Measurements from ENCODE around the gene LSS.
"Not testable (repeated sequence)": the region's sequence is repeated elsewhere in the genome, so short reads cannot be mapped to it uniquely, and the experiment has no call there.

Gene LSS

GRCh38 chr21:46184625-46185555 lies 43.7 kb downstream of the LSS start:
- Mint-ChIP-seq H3K27me3 (no peaks in the 10 kb centered on the region), H3K36me3 (peaks cover 3 to 12% of the 10 kb centered on the region in 2 donors), H3K27ac (peak overlapping the region; percentile 91), H3K9me3 (no peaks in the 10 kb centered on the region), H3K4me1 (peaks cover 2 to 11% of the 10 kb centered on the region in 2 donors), H3K4me3 (peak overlapping the region; percentile 84 to 94)
- DNase-seq (peak; percentile 75), ATAC-seq (replicated peaks) (peak; percentile 81 to 82)

- H3K27me3 Mint-ChIP-seq, result no peaks in the 10 kb centered on the region
- peaks cover 0 to 10% of the 10 kb centered on the region in 2 donors for H3K36me3 Mint-ChIP-seq
- H3K4me3 Mint-ChIP-seq, result peak within 1 kb of the TSS; percentile 88 to 94
- no peaks in the 10 kb centered on the region for H3K9me3 Mint-ChIP-seq
- DNase-seq (peak; percentile 50), ATAC-seq (replicated peaks) (peak; percentile 79 to 80)
- H3K27ac Mint-ChIP-seq, result peak within 1 kb of the TSS; percentile 91
- peaks cover 2 to 11% of the 10 kb centered on the region in 2 donors for H3K4me1 Mint-ChIP-seq
Observed at GRCh38 chr21:46183910-46184624, 44.5 kb downstream of the LSS start, which contains the start of gene SPATC1L. SPATC1L (minus strand) TSS chr21:46184459; CDS start chr21:46182816, 1,643 bp downstream.

- H3K36me3 Mint-ChIP-seq; H3K27me3 Mint-ChIP-seq; H3K9me3 Mint-ChIP-seq; ATAC-seq (replicated peaks); DNase-seq: not testable (repeated sequence)
- Mint-ChIP-seq H3K27ac (peak overlapping the region; percentile 62), H3K4me3 (peak overlapping the region; percentile 80 to 88), H3K4me1 (peaks cover 2 to 11% of the 10 kb centered on the region in 2 donors)
Observed at GRCh38 chr21:46183337-46183909, 45.2 kb downstream of the LSS start.

GRCh38 chr21:46182548-46183336 lies 45.8 kb downstream of the LSS start:
- Mint-ChIP-seq H3K4me1 (peaks cover 2 to 11% of the 10 kb centered on the region in 2 donors), H3K36me3 (peaks cover under 1 to 2% of the 10 kb centered on the region in 2 donors), H3K9me3 (peaks cover 0 to under 1% of the 10 kb centered on the region in 2 donors), H3K27ac (peak overlapping the region; percentile 62), H3K4me3 (peak overlapping the region; percentile 68 to 80), H3K27me3 (no peaks in the 10 kb centered on the region)
- ATAC-seq (replicated peaks) (no peak), DNase-seq (no peak)

GRCh38 chr21:46181953-46182547 lies 46.5 kb downstream of the LSS start:
- Mint-ChIP-seq H3K27me3 (no peaks in the 10 kb centered on the region), H3K4me1 (peaks cover 2 to 11% of the 10 kb centered on the region in 2 donors)

GRCh38 chr21:46181436-46181835 lies 47.1 kb downstream of the LSS start:
- H3K27ac Mint-ChIP-seq, result no peak overlapping the region
- H3K4me3 Mint-ChIP-seq, result no peak overlapping the region
- H3K27me3 Mint-ChIP-seq, result no peaks in the 10 kb centered on the region
- ATAC-seq (replicated peaks), result no peak
- H3K36me3 Mint-ChIP-seq, result peaks cover 3 to 4% of the 10 kb centered on the region in 2 donors
- H3K4me1 Mint-ChIP-seq, result peaks cover 2 to 11% of the 10 kb centered on the region in 2 donors
- peaks cover 7 to 8% of the 10 kb centered on the region in 2 donors for H3K9me3 Mint-ChIP-seq
- no peak for DNase-seq

More at GRCh38 chr21:46181953-46182547, 46.5 kb downstream of the LSS start:
- DNase-seq (no peak), ATAC-seq (replicated peaks) (no peak)
- Mint-ChIP-seq H3K36me3 (peaks cover 3 to 4% of the 10 kb centered on the region in 2 donors), H3K27ac (no peak overlapping the region), H3K4me3 (no peak overlapping the region), H3K9me3 (peaks cover under 1 to 3% of the 10 kb centered on the region in 2 donors)

GRCh38 chr21:46180778-46181391 lies 47.7 kb downstream of the LSS start:
- Mint-ChIP-seq H3K36me3 (peaks cover 4% of the 10 kb centered on the region in 2 donors), H3K9me3 (peaks cover 12% of the 10 kb centered on the region in 2 donors), H3K4me1 (peaks cover 2 to 11% of the 10 kb centered on the region in 2 donors), H3K27ac (no peak overlapping the region), H3K27me3 (no peaks in the 10 kb centered on the region), H3K4me3 (no peak overlapping the region)
- ATAC-seq (replicated peaks) (no peak), DNase-seq (no peak)

GRCh38 chr21:46180079-46180722 lies 48.4 kb downstream of the LSS start:
- H3K27ac Mint-ChIP-seq, result peak overlapping the region; percentile 39
- H3K36me3 Mint-ChIP-seq, result peaks cover 4 to 10% of the 10 kb centered on the region in 2 donors
- H3K27me3 Mint-ChIP-seq, result no peaks in the 10 kb centered on the region
- H3K4me1 Mint-ChIP-seq, result peaks cover 2 to 11% of the 10 kb centered on the region in 2 donors
- no peak overlapping the region for H3K4me3 Mint-ChIP-seq
- DNase-seq (no peak), ATAC-seq (replicated peaks) (no peak)
- peaks cover 14 to 16% of the 10 kb centered on the region in 2 donors for H3K9me3 Mint-ChIP-seq

GRCh38 chr21:46179708-46180078 lies 48.9 kb downstream of the LSS start:
- peaks cover 18 to 21% of the 10 kb centered on the region in 2 donors for H3K9me3 Mint-ChIP-seq
- H3K4me3 Mint-ChIP-seq, result no peak overlapping the region
- peaks cover 2 to 11% of the 10 kb centered on the region in 2 donors for H3K4me1 Mint-ChIP-seq
- H3K36me3 Mint-ChIP-seq, result peaks cover 8 to 15% of the 10 kb centered on the region in 2 donors
- DNase-seq (no peak), ATAC-seq (replicated peaks) (no peak)
- no peaks in the 10 kb centered on the region for H3K27me3 Mint-ChIP-seq
- H3K27ac Mint-ChIP-seq, result peak overlapping the region; percentile 39

GRCh38 chr21:46178961-46179360 lies 49.6 kb downstream of the LSS start:
- H3K4me1 Mint-ChIP-seq, result peaks cover 2 to 8% of the 10 kb centered on the region in 2 donors
- peaks cover 22 to 27% of the 10 kb centered on the region in 2 donors for H3K9me3 Mint-ChIP-seq
- H3K27ac Mint-ChIP-seq, result no peak overlapping the region
- H3K27me3 Mint-ChIP-seq, result no peaks in the 10 kb centered on the region
- peaks cover 11 to 20% of the 10 kb centered on the region in 2 donors for H3K36me3 Mint-ChIP-seq
- DNase-seq, result no peak
- no peak overlapping the region for H3K4me3 Mint-ChIP-seq
- no peak for ATAC-seq (replicated peaks)

- Mint-ChIP-seq H3K36me3 (peaks cover 11 to 32% of the 10 kb centered on the region in 2 donors), H3K9me3 (peaks cover 26 to 33% of the 10 kb centered on the region in 2 donors)
- not testable (repeated sequence) for H3K27me3 Mint-ChIP-seq; ATAC-seq (replicated peaks); H3K4me1 Mint-ChIP-seq; H3K4me3 Mint-ChIP-seq; DNase-seq; H3K27ac Mint-ChIP-seq
Observed at GRCh38 chr21:46176443-46177129, 52.0 kb downstream of the LSS start.

- Mint-ChIP-seq H3K9me3 (peaks cover 28 to 33% of the 10 kb centered on the region in 2 donors), H3K36me3 (peaks cover 11 to 32% of the 10 kb centered on the region in 2 donors), H3K4me3 (no peak overlapping the region), H3K4me1 (peaks cover 4 to 8% of the 10 kb centered on the region in 2 donors), H3K27ac (no peak overlapping the region), H3K27me3 (peaks cover 4 to 6% of the 10 kb centered on the region in 2 donors)
- DNase-seq (no peak), ATAC-seq (replicated peaks) (no peak)
Observed at GRCh38 chr21:46173573-46173972, 55.0 kb downstream of the LSS start.
